HG03571 (cell line): ENCODE data around the gene ELL.
"Not testable (repeated sequence)": the region's sequence is repeated elsewhere in the genome, so short reads cannot be mapped to it uniquely, and the experiment has no call there.

Experiments
- ATAC-seq: cut with Tn5 transposase; IDR thresholded peaks from one replicate; pipeline ENCODE4 v1.9.1; 2021; ENCODE audit not compliant: unreplicated experiment

The ELL gene

DNA sequence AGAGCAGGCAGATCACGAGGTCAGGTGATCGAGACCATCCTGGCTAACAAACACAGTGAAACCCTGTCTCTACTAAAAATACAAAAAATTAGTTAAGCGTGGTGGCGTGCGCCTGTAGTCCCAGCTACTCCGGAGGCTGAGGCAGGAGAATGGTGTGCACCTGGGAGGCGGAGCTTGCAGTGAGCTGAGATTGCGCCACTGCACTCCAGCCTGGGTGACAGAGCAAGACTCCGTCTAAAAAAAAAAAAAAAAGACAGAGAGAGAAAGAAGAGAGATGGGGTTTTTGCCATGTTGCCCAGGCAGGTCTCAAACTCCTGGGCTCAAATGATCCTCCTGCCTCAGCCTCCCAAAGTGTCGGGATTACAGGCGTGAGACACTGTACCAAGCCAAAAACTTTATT lies 116.1 kb downstream of the ELL start:
- not testable (repeated sequence) for ATAC-seq

DNA sequence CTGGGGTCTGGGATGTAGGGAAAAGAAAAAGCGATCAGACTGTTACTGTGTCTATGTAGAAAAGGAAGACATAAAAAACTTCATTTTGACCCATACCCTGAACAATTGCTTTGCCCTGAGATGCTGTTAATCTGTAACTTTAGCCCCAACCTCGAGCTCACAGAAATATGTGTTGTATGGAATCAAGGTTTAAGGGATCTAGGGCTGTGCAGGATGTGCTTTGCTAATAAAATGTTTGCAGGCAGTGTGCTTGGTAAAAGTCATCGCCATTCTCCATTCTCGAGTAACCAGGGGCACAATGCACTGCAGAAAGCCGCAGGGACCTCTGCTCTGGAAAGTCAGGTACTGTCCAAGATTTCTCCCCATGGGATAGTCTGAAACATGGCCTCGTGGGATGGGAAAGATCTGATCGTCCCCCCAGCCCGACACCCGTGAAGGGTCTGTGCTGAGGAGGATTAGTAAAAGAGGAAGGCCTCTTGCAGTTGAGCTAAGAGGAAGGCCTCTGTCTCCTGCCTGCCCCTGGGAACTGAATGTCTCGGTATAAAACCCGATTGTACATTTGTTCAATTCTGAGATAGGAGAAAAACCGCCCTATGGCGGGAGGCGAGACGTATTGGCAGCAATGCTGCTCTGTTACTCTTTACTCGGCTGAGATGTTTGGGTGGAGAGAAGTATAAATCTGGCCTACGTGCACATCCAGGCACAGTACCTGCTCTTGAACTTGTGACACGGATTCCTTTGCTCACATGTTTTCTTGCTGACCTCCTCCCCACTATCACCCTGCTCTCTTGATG lies 119.2 kb downstream of the ELL start:
- not testable (repeated sequence) for ATAC-seq

GRCh38 chr19:18401580-18402112 lies 120.2 kb downstream of the ELL start:
- no peak for ATAC-seq

GRCh38 chr19:18399008-18399407 lies 122.9 kb downstream of the ELL start:
- no peak for ATAC-seq

DNA sequence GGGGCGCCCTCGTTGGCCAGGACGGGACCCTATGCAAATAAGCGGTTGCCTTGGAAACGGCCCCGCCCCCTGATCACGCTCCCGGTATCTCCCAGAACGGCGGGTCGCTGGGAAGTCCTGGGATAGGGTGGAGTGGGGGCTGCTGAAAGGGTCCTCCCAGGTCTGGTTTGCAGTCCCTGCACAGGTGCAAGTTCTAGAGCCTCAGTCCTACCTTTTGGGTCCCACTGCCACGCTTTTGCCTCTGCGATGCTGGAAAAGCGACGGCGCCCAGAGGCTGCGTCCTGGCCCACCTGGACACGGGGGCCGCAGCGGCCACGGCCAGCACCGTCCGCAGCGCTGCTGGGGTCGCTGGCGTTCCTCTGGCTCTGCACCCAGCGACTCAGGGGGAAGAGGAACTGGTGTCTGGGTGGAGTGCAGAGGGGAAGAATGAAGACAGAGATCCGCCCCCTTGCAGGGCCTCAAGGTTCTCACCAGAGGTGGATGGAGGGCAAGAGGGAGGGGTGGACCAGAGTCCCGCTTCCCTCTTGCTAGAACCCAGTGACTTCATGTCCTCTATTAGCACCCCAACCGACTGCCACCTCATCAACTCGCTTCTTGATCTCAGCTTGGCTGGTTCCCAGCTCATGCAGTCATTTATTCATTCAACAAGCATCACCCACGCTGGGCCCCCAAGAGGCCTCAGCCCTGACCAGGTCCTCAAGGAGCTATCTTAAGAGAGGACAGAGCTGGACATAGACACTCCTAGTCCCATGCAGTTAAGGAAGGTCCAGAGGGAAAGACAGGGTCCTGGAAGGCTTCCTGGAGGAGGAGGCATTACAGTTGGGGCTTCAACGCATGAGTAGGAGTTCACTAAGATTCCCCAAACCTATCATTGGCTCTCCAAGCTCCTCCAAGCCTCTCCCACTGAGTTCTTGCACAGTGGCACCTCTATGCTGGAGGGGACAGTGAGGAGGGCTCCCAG lies 124.3 kb downstream of the ELL start, which contains the start of gene LRRC25:
Gene LRRC25 (minus strand): TSS at position 381 of the 961 bp plus-strand sequence. CDS start 659 bp downstream, outside the sequence.
- ATAC-seq, result no peak

- no peak for ATAC-seq
These were observed 125.2 kb downstream of the ELL start for GRCh38 chr19:18396471-18397241.

DNA sequence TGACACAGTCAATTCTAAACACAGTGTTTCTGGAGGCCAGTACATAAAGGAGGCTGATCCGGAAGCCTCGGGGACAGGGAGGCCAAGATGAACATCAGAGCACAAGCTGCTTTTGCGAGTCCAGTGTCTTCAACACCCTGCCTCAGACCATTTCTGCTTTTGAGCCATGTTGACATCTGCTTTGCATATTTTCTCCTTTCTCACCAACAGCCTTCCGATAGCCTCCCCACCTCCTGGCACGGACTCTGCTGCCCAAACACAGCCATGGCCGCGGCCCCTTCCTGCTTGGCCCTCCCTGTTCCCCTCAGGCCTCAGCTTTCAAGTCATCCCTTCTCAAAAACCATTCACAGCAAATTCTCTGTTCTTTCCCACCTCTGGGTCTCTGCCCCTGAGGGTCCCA lies 128.0 kb downstream of the ELL start:
- ATAC-seq, result no peak

- ATAC-seq, result no peak
These were observed 128.9 kb downstream of the ELL start for GRCh38 chr19:18392926-18393325.
